NCI-H2171 treated with DMSO at 0.1 percent for 48 hours (cell line): Measurements from ENCODE around the gene CCDC192.
"Not testable (repeated sequence)": the region's sequence is repeated elsewhere in the genome, so short reads cannot be mapped to it uniquely, and the experiment has no call there.

ENCODE experiments used
- DNase-seq: peaks from one replicate; lab custom pipeline; 2025; lab: John Stamatoyannopoulos, UW

CCDC192 gene

DNA sequence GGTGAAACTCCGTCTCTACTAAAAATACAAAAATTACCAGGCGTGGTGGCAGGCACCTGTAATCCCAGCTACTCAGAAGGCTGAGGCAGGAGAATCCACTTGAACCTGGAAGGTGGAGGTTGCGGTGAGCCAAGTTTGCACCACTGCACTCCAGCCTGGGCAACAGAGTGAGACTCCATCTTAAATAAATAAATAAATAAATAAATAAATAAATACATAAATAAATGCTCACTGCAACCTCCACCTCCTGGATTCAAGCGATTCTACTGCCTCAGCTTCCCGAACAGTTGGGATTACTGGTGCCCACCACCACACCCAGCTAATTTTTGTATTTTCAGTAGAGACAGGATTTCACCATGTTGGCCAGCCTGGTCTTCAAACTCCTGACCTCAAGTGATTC, 144.4 kb downstream of the CCDC192 start:
- not testable (repeated sequence) for DNase-seq

GRCh38 chr5:127848098-127848497, 144.9 kb downstream of the CCDC192 start:
- no peak for DNase-seq

DNA sequence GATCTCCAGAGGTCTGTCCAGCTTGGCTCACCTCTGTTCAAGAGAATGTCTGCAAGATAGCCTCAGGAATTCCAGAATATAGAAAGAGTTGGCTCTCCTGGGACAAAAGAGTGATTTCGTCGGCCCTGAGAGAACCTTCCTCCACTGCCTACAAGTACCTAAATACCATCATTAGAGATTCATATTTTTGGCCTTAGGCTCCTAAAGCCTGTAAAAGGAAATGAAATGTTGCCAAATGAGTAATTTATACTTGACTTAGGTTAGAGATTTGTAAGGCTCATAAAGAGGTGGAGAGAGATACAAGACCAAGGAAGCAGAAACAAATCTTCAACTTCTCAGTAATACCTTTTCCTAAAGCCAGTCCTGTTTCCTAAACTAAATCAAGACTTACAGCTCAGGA, 146.2 kb downstream of the CCDC192 start:
- DNase-seq: no peak

GRCh38 chr5:127849891-127850290, 146.7 kb downstream of the CCDC192 start:
- no peak for DNase-seq

- no peak for DNase-seq
Observed at GRCh38 chr5:127851964-127852363, 148.8 kb downstream of the CCDC192 start.

- no peak for DNase-seq
Observed at GRCh38 chr5:127854520-127854919, 151.3 kb downstream of the CCDC192 start.

DNA sequence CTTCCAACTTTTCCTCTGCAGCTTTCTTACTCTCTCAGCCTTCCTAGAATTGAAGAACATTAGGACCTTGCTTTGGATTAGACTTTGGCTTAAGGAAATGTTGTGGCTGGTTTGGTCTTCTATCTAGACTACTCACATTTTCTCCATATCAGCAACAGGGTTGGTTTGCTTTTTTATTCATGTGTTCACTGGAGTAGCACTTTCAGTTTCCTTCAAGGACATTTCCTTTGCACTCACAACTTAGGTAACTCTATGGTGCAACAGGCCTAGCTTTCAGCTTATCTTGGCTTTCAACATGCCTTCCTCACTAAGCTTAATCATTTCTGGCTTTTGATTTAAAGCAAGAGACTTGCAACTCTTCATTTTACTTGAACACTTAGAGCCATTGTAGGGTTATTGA, 153.1 kb downstream of the CCDC192 start:
- no peak for DNase-seq

DNA sequence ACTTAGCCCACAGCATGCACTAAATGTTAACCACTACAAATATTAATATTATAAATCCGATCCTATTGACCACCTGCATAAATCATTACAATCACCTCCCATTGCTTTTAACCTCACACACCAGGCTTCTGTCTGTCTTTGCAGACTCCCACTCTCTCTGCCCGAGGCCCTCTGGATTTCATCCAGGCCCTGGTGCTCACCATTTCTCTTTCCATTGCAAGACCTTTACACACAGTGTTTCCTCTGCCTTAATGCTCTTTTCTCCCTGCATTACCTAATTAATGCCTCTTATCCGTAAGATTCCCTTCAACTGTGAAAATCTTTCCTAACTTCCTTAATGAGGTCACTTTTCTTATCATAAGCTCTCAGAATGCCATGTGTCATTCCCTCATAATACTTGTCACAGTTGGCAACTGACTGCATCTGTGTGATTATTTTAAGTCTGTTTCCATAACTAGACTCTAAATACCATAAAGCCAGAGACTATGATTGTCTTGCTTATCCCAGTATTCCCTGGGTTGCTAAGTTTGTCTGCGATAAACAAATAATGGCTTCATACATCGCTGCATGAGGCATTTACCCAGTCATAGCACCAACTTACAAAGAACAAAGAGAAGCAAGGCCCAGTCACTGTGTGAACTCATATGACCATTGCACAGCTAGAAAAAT, 155.1 kb downstream of the CCDC192 start:
- no peak for DNase-seq

- DNase-seq: no peak
Observed at GRCh38 chr5:127860291-127860690, 157.1 kb downstream of the CCDC192 start.

GRCh38 chr5:127863161-127863560, 160.0 kb downstream of the CCDC192 start:
- no peak for DNase-seq

DNA sequence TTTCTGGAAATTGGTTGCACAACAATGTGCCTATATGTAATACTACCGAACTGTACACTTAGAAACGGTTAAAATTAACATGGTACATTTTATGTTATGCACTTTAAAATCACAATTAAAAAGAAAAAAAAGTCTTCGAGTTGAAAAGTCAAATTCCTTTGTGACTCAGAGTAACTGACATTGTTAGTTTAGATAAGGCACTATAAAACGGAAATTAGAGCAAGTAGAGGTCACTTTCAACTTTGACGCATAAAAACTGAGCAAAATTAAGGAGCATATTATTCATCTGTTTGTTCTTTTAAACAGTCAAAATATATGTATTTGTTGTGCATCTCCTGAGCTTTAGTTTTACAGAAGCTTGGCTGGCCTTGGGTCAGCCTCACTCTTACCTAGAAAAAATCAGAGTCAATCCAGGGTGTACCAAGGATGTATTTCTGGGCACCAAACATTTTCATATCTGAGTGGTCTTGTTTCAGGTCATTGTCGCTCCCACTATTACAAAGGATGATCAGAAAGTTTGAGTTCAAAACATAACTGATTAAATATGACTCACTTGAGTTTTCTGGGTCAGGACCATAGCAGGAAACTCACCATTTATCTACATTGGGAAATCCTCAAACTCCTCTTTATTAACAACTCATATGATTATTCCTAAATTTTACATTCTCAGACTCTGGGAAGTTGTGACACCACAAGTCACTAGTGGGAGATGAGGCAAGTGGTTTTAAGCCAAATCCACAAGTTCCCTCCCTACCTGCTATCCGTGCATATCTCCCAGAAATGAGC, 160.6 kb downstream of the CCDC192 start:
- no peak for DNase-seq

GRCh38 chr5:127864511-127864910, 161.3 kb downstream of the CCDC192 start:
- DNase-seq: no peak

- no peak for DNase-seq
Observed at GRCh38 chr5:127865273-127865672, 162.1 kb downstream of the CCDC192 start.

- peak; percentile 32 for DNase-seq
Observed at GRCh38 chr5:127867022-127867783, 164.0 kb downstream of the CCDC192 start.

GRCh38 chr5:127870914-127871313, 167.7 kb downstream of the CCDC192 start:
- no peak for DNase-seq

GRCh38 chr5:127871503-127872153, 168.4 kb downstream of the CCDC192 start:
- DNase-seq: no peak

- DNase-seq: no peak
Observed at GRCh38 chr5:127872494-127872893, 169.3 kb downstream of the CCDC192 start.

GRCh38 chr5:127875235-127876021, 172.2 kb downstream of the CCDC192 start:
- DNase-seq: peak; percentile 70

GRCh38 chr5:127876384-127876783, 173.2 kb downstream of the CCDC192 start:
- DNase-seq: no peak

DNA sequence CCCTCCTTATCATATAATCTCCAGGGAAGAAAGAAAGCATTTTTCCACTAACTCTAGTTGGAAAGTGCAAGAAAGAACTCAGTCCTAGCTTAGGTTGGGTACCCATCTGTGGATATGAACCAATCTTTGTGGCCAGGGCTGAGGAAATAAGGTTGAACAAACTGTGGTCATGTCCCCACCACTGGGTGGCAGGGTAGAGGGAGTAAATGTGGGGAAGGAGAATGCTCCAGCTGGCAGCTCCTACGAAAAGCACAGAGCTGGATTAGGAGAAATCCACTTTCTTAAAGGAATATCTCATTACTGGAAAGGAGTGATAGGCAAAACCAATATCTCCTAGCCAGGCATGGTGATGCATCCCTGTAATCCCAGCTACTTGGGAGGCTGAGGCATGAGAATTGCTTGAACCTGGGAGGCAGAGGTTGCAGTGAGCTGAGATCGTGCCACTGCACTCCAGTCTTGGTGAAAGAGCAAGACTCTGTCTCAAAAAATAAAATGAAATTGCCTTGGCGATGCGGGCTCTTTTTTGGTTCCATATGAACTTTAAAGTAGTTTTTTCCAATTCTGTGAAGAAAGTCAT, 175.1 kb downstream of the CCDC192 start:
- DNase-seq: peak; percentile 38

DNA sequence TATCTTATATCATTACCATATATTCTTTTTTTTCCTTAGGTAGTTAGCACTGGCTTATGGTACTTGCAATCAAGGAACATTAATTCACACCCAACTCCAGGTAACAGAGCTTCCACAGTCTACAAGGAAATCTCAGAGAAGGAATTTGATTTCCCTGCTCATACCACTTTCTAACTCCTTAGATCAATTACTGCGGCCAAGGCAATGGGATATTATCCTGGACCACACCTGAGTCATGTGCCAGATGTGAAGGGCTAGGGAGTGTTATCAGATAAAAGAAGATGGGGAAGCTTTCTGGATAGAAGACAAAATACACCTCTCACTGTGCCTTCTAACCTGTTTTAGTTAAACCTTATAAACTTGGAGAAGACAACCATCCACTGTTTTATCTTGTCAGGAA, 181.2 kb downstream of the CCDC192 start:
- DNase-seq: no peak
